Upper lobe of left lung (tissue), 6 donors: ENCODE results near the gene NCF4. TPM values are rescaled to one million over a fixed set of nuclear protein-coding genes. Genes with fewer than 3 reads are reported as not detected.

ENCODE experiments used
- ATAC-seq, 2 donors: fragments of 200-7000 bp; cut with Tn5 transposase; one replicate each; pipeline ENCODE4 v1.9.1; 2022; ENCODE audit warnings: mild to moderate bottlenecking in 2 of 2, moderate library complexity in 2 of 2; ENCODE audit not compliant: low FRiP score in 2 of 2
- DNase-seq, 2 donors: peaks; one replicate each; pipeline ENCODE4 v3.0.0-alpha.2; 2019 to 2020
- H3K27ac ChIP-seq, 4 donors: fragments of 200-600 bp; sonication (generic); one replicate each; pipeline ENCODE4 v1.5.1; 2016 to 2019
- H3K27me3 ChIP-seq, 4 donors: fragments of 200-600 bp; sonication (generic); one replicate each; pipeline ENCODE4 v1.5.1; 2017 to 2019
- H3K36me3 ChIP-seq, 4 donors: fragments of 200-600 bp; sonication (generic); one replicate each; pipeline ENCODE4 v1.5.1; 2016 to 2019
- H3K4me1 ChIP-seq, 4 donors: fragments of 200-600 bp; sonication (generic); one replicate each; pipeline ENCODE4 v1.5.1; 2018 to 2019
- H3K4me3 ChIP-seq, 4 donors: fragments of 200-600 bp; sonication (generic); one replicate each; pipeline ENCODE4 v1.5.1; 2017 to 2019; ENCODE audit warnings: mild to moderate bottlenecking in 2 of 4, moderate library complexity in 1 of 4
- H3K9me3 ChIP-seq, 4 donors: fragments of 200-600 bp; sonication (generic); one replicate each; pipeline ENCODE4 v1.5.1; 2018 to 2019
- EP300 ChIP-seq, 4 donors: sonication (generic); formaldehyde crosslinking; IDR thresholded peaks; one replicate each; pipeline ENCODE4 v1.5.1; 2017; ENCODE audit warnings: antibody characterized with exemption in 4 of 4, control low read depth in 2 of 4
- POLR2A ChIP-seq, 4 donors: fragments of 450-650 bp; IDR thresholded peaks; one replicate each; pipeline ENCODE4 v1.5.1; 2016 to 2017; ENCODE audit warnings: antibody characterized with exemption in 4 of 4, mild to moderate bottlenecking in 2 of 4
- POLR2AphosphoS5 ChIP-seq, 2 donors: sonication (generic); formaldehyde crosslinking; IDR thresholded peaks; one replicate each; pipeline ENCODE4 v1.5.1; 2017; ENCODE audit warnings: antibody characterized with exemption in 2 of 2
- WGBS, 2 donors: methylation state at CpG; one replicate each; pipeline ENCODE4 v1.1.5; 2017 to 2018; 5-methylcytosine and 5-hydroxymethylcytosine counted together
- total RNA-seq, 6 donors: library from RNA; depleted of rRNA in 4 of 6; stranded (reverse); fragments of >200 nt in 4 of 6; gene quantifications; one replicate each; pipeline versions ENCODE4 v1.1.0 to v1.2.1, GENCODE V29; 2016 to 2021
- TF ChIP-seq, protein P1 (sequence below), 6 experiments: fragments of 450-650 bp in 4 of 6; fragments of 200-600 bp in 2 of 6; sonication (generic) in 2 of 6; IDR thresholded peaks; one replicate each; pipeline ENCODE4 v1.5.1; 2016 to 2019; ENCODE audit warnings: antibody characterized with exemption in 6 of 6
- donor health status: DM: no; HTN: no; CAD: no; lungs with moderate emphysema.
- donor health status: DM: no; HTN: yes; CAD: no; lungs with severe emphysema.

NCF4 gene
- total RNA-seq, 6 donors from 2014 or later, result 28.2 to 72.5 (median 54.3) TPM

DNA sequence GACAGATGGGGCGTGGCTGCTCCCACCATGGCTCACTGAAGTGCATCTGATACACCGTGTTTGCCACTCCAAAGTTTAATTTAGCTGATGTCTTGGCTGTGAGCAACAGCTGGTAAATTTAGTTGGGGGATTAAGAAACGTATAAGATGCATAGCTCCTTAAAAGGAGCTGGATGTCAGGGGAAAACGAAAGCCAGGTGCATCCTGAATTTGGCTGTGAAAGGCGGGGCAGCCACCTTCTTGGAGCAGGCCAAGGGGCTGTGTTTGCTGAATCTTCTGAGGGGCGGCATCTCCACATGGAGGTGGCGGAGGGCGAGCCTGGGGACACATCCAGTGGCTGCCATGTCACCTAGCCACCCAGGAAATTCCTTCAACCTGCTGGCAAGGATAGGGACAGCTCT, 20.7 kb upstream of the NCF4 start:
- WGBS, 2 donors, result 63 to 69% methylated on average over 8 of the region's 8 CpGs
- ATAC-seq (no peak), DNase-seq (no peak)
- no peak overlapping the region for H3K27ac ChIP-seq
- H3K4me1 ChIP-seq, result no peaks in the 10 kb centered on the region
- no peaks in the 10 kb centered on the region for H3K9me3 ChIP-seq
- H3K4me3 ChIP-seq, result no peak overlapping the region
- TF ChIP-seq EP300 (IDR thresholded peaks at IDR 0.05) (no peak), POLR2A (IDR thresholded peaks at IDR 0.05) (no peak), POLR2AphosphoS5 (IDR thresholded peaks at IDR 0.05) (no peak)
- TF ChIP-seq, protein P1, sequence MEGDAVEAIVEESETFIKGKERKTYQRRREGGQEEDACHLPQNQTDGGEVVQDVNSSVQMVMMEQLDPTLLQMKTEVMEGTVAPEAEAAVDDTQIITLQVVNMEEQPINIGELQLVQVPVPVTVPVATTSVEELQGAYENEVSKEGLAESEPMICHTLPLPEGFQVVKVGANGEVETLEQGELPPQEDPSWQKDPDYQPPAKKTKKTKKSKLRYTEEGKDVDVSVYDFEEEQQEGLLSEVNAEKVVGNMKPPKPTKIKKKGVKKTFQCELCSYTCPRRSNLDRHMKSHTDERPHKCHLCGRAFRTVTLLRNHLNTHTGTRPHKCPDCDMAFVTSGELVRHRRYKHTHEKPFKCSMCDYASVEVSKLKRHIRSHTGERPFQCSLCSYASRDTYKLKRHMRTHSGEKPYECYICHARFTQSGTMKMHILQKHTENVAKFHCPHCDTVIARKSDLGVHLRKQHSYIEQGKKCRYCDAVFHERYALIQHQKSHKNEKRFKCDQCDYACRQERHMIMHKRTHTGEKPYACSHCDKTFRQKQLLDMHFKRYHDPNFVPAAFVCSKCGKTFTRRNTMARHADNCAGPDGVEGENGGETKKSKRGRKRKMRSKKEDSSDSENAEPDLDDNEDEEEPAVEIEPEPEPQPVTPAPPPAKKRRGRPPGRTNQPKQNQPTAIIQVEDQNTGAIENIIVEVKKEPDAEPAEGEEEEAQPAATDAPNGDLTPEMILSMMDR (IDR thresholded peaks at IDR 0.05), result no peak
- H3K27me3 ChIP-seq, result no peaks in the 10 kb centered on the region
- H3K36me3 ChIP-seq, result no peaks in the 10 kb centered on the region

- 68 to 83% methylated on average over 5 of the region's 5 CpGs for WGBS, 2 donors
Observed at GRCh38 chr22:36846271-36846670, 14.5 kb upstream of the NCF4 start.

GRCh38 chr22:36846949-36847348, 13.9 kb upstream of the NCF4 start:
- ATAC-seq (no peak), DNase-seq (no peak)
- no peak overlapping the region for H3K4me3 ChIP-seq
- H3K27ac ChIP-seq, result no peak overlapping the region
- H3K27me3 ChIP-seq, result no peaks in the 10 kb centered on the region
- no peaks in the 10 kb centered on the region for H3K4me1 ChIP-seq
- TF ChIP-seq POLR2AphosphoS5 (IDR thresholded peaks at IDR 0.05) (no peak), EP300 (IDR thresholded peaks at IDR 0.05) (no peak), POLR2A (IDR thresholded peaks at IDR 0.05) (no peak)
- TF ChIP-seq, protein P1 (IDR thresholded peaks at IDR 0.05), result no peak
- H3K9me3 ChIP-seq, result no peaks in the 10 kb centered on the region
- 36 to 50% methylated on average over 6 of the region's 6 CpGs for WGBS, 2 donors
- H3K36me3 ChIP-seq, result no peaks in the 10 kb centered on the region

More at GRCh38 chr22:36846271-36846670, 14.5 kb upstream of the NCF4 start:
- H3K9me3 ChIP-seq, result no peaks in the 10 kb centered on the region
- H3K36me3 ChIP-seq, result no peaks in the 10 kb centered on the region
- H3K4me1 ChIP-seq, result no peaks in the 10 kb centered on the region
- no peaks in the 10 kb centered on the region for H3K27me3 ChIP-seq
- no peak overlapping the region for H3K27ac ChIP-seq
- TF ChIP-seq EP300 (IDR thresholded peaks at IDR 0.05) (no peak), POLR2A (IDR thresholded peaks at IDR 0.05) (no peak), POLR2AphosphoS5 (IDR thresholded peaks at IDR 0.05) (no peak)
- TF ChIP-seq, protein P1 (IDR thresholded peaks at IDR 0.05), result no peak
- DNase-seq, result no peak
- H3K4me3 ChIP-seq, result no peak overlapping the region
- ATAC-seq, result no peak

DNA sequence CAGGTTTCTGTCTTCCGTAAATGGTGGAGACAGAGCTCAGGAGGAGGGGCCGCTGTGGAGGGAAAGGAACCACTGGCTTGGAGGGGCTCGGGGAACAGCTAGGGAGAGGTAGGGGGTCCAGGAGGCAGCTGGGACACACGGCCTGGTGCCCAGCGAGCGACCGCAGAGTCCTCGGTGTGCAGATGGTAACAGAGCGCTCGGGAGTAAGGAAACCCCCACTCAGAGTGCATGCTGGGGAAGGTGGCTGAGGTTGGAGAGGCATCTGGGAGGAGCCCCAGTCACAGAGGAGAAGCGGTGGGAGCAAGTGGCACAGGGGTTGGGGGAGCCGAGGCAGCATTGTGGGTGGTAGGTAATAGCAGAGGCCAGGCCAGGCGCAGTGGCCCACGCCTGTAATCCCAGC, 10.8 kb upstream of the NCF4 start:
- no peak overlapping the region for H3K4me3 ChIP-seq
- no peaks in the 10 kb centered on the region for H3K9me3 ChIP-seq
- TF ChIP-seq, protein P1 (IDR thresholded peaks at IDR 0.05), result no peak
- TF ChIP-seq EP300 (IDR thresholded peaks at IDR 0.05) (no peak), POLR2AphosphoS5 (IDR thresholded peaks at IDR 0.05) (no peak), POLR2A (IDR thresholded peaks at IDR 0.05) (no peak)
- no peak for DNase-seq
- H3K4me1 ChIP-seq, result peaks cover 0 to 10% (median 5%) of the 10 kb centered on the region in 4 donors
- ATAC-seq, result no peak
- no peak overlapping the region for H3K27ac ChIP-seq
- H3K36me3 ChIP-seq, result no peaks in the 10 kb centered on the region
- H3K27me3 ChIP-seq, result no peaks in the 10 kb centered on the region
- WGBS, 2 donors, result 82 to 88% methylated on average over 14 of the region's 14 CpGs

DNA sequence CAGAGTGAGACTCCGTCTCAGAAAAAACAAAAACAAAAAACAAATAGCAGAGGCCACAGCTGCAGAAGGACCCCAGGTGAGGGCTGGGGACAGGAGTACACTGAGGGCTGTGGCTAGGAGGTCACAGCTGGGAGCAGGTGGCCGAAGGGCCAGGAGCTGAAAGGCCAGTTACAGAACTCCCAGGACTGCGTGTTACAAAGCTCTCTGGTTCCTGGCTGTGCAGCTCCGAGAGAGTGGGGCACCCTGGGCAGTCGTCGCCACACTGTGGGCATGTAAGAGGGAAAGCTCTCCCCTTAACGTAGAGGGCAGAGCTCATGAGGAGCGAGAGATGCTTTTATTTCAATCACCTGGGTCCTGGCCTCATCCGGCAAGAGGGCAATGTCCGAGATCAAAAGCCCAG, 10.1 kb upstream of the NCF4 start:
- H3K36me3 ChIP-seq, result no peaks in the 10 kb centered on the region
- peaks cover 0 to 10% (median 5%) of the 10 kb centered on the region in 4 donors for H3K4me1 ChIP-seq
- WGBS, 2 donors, result 87 to 88% methylated on average over 9 to 10 of the region's 10 CpGs
- no peaks in the 10 kb centered on the region for H3K9me3 ChIP-seq
- H3K27me3 ChIP-seq, result no peaks in the 10 kb centered on the region
- no peak for TF ChIP-seq POLR2AphosphoS5 (IDR thresholded peaks at IDR 0.05)
- TF ChIP-seq, protein P1 (IDR thresholded peaks at IDR 0.05), result no peak
- no peak for TF ChIP-seq EP300 (IDR thresholded peaks at IDR 0.05)
- TF ChIP-seq POLR2A (IDR thresholded peaks at IDR 0.05), result no peak
- H3K4me3 ChIP-seq, result no peak overlapping the region
- ATAC-seq (no peak), DNase-seq (no peak)
- H3K27ac ChIP-seq, result no peak overlapping the region
